HG03442 (cell line): ENCODE results near the gene LSAMP.
"Not testable (repeated sequence)": the region's sequence is repeated elsewhere in the genome, so short reads cannot be mapped to it uniquely, and the experiment has no call there.

Experiments used
- ATAC-seq: cut with Tn5 transposase; IDR thresholded peaks from one replicate; pipeline ENCODE4 v1.9.1; 2021; ENCODE audit warnings: mild to moderate bottlenecking, moderate library complexity; ENCODE audit not compliant: unreplicated experiment

Gene LSAMP

DNA sequence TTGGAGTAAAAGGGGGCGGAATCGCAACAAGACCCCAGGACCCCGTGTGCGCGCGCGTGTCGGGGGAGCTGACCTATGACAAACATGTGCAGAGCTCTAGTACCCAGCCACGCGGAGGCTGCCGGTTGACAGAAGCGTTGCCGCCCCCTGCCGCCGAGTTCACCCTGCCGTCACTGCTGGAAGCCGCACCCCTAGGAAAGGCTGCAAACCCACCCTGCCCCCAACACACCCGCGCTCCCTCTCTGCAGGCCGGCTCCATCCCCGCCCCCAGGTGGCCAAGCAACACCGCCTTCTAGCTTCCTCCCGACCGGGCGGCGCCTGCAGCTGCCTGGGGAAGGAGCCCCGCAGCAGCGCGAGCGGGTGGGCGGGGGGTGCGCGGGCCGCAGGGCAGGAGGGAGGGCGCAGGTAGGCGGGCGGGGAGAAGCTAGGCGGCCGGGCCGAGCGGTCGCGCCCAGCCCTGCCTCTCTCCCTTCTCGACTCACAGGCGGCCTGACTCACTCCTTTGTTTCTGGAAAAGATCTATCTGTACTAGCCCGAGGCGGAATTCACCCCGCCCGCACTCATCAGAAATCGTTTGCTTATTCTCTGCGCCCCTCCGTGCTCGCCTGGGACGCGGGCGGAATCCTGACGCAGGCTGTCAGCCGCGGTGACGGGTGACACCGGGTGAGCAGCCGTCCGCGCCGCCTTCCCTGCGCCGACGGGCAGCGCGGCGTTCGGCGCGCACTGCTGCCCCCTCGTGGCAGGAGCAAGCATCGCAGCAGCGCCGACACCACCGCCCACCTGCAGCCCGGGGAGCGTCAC, 661.1 kb downstream of the LSAMP start:
- ATAC-seq: peak; percentile 83

DNA sequence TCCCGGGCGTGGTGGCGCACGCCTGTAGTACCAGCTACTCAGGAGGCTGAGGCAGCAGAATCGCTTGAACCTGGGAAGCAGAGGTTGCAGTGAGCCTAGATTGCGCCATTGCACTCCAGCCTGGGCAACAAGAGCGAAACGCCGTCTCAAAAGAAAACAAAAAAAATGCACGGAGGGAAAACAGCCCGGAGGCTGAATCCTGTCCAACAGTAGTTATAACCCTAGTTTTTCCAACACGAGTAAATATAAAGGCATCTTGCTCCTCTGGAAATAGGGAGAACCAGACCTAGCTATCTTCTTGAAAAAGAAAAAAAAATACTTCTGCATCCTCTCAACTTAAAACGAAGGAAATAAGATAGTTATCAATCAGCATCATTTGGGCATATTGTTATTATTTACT, 661.9 kb downstream of the LSAMP start:
- ATAC-seq: not testable (repeated sequence)

DNA sequence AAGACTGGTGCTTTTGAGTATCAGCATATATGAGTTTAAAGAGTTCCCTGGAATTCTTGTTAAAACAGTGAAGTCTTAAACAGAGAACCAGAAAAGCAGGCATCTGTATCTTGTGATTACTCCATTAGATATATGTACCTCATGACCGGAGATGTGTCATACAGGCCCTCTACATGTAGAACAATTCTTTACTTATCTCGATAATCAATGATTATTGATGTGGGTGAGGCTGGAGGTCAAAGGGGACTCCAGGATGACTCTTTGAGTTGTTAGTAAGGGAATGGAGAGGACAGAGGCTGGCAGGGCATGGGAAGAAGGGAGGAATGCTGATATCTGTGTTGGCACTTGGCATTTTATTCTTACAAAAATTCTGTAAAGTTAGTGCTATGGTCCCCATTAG, 666.3 kb downstream of the LSAMP start:
- no peak for ATAC-seq

DNA sequence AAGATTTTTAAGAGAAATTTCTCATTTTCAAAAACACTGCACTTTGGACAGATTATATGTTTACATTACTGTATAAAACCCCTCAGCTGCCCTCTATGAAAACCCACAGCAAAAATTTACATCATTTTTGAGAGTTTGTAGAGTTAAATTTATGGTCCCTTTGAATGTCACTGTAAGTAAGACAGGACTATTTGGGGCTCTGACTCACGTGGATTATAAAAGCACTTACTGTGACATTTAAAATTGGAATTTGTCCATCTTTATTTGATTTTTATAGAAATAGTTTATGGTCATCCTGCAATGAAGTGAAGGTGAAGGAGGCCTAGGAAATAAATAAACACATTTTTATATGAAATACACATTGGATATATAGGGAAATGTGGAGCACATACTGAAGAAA, 672.3 kb downstream of the LSAMP start:
- ATAC-seq: no peak

DNA sequence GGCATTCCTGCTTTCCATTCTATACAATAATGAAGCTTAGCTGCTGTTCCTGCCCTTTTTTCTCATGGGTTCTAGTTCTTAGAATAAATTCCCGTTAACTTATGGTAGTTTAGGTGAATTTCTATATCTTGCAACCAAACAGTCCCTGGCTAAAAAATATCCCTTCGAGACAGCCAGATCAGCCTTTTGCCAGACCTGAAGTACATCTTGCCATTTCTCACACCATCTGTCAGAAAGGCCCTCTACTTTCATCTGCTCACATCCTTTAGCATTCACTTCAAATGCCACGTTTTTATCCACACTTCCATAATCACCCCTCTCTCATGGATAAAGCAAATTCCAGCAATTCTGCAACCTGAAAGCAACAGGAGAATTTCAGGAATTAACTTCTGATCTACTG, 676.6 kb downstream of the LSAMP start:
- ATAC-seq: no peak

DNA sequence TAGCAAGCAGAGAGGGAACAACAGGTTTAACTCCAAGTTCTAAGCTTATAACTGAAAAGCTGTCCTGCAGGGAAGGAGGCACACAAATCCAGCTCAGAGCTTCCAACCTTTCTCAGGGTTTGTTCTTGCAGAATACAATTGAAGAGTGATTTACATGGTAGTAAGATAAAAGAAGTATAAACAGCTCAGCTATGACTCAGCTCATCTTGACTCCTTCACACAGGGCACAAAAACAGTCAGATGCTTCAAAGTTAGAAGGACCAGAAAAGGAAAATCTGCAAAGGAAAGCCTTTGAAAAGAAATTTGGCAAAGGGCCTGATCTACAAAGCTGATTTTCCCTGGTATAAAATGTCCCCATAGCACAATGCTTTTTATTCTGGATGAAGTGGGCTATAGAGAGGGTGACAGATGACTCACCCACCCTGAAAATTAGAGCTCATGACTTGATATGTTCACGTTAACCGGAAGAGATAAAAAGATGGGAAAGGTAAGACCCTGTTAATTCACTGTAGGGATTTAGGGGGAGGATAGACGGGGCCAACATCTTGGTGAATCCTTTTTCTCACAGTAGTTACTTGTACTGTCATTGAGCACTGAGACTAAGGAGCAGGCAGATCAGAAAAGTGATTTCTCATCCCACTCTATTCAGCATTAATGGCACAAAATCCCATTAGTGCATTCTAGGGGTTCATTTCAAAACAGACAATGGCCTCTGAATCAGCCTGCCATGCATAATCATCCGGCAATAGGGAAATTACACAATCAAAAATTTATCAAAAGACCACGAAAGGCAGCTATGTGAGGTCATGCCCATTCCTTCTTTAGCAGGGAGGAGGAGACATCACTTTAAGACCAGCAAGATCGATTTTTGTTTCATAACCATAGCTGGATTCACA, 678.5 kb downstream of the LSAMP start:
- ATAC-seq: no peak

DNA sequence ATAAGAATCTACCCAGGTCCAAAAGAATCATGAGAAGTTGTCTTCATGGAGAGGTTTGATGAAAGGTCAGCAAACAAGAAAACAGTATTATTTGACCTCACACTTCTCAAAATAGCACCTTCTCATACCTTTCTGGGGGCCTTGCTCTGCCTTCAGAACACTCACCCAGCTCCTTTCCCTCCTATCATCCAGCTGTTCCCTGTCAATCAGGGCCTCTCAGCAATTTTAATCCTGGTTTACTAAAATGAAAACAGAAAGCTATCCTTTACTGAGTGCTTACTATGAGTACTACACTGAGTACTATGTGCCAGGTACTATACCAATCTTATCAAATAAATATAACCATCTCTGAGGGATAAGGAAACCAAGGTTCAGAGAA, 683.4 kb downstream of the LSAMP start:
- no peak for ATAC-seq

DNA sequence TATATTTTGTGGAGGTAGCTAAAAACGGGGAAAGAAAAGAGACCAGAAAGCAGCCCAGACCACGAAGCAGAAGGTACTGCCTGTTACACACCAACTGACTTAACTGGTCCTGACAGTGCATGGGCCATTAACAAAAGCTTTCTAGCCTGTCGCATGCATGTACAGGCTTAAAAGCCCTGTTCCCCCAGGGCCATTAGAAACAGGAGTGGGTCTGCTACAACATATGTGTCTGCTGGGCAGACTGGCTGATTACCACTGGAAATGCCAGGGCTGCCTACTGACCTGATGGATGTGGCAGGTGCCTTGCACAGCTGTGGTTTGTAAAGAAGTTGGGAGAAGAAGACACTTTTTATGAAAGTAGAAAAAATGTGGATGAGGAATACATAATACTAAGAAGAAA, 684.6 kb downstream of the LSAMP start:
- no peak for ATAC-seq

DNA sequence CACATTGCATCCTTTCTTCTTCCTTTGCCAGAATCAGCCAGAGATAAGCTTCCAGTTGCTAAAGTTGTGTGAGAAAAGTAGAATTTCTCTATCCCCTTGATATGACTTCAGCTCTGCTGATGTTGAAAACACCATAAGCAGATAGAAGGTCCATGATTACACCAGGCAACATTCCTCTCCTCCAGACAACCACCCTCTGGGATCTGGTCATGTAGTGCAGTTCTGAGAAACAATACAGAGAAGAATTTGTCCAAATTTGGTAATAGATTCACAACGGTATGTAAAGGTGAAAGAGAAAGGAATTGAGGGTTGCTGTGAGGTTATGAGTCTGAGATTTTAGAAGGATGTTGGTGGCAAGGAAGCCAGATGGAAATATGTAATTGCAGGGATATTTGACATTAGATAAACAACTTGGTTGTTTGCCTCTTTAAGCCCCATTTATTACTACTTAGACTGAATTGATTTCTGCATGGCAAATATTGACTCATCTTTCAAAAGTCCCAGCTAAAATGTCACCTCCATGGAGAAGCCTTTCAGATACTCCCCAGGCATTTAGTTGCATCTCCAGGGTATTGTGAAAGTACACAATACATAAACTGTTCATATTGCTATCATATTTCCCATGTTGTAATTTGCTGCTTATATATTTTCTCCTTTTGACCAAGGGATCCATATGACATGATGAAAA, 687.1 kb downstream of the LSAMP start:
- ATAC-seq: no peak

DNA sequence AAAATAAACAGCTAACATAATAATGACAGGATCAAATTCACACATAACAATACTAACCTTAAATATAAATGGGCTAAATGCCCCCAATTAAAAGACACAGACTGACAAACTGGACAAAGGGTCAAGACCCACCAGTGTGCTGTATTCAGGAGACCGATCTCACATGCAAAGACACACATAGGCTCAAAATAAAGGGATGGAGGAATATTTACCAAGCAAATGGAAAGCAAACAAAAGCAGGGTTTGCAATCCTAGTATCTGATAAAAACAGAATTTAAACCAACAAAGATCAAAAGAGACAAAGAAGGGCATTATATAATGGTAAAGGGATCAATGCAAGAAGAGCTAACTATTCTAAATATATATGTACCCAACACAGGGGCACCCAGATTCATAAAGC, 692.3 kb downstream of the LSAMP start:
- ATAC-seq: not testable (repeated sequence)
